ENCODE results near the gene GABRB2.
"Not testable (repeated sequence)": the region's sequence is repeated elsewhere in the genome, so short reads cannot be mapped to it uniquely, and the experiment has no call there.

GRCh38 chr5:161252955-161253354 lies 293.6 kb downstream of the GABRB2 start:
- not testable (repeated sequence) for TF ChIP-seq CTCF (conservative IDR thresholded peaks at IDR 0.05); ZFX (IDR thresholded peaks at IDR 0.05)
